ENCODE measurements around the gene RBBP5. TPM values are rescaled to one million over a fixed set of nuclear protein-coding genes. Genes with fewer than 3 reads are reported as not detected.

Gene RBBP5
- total RNA-seq, 2 donors from 2014 or later: 15.0 to 15.1 TPM

- Histone ChIP-seq H3K36me3 (no peaks in the 10 kb centered on the region), H3K4me1 (replicated peaks) (no peaks in the 10 kb centered on the region)
Measured at GRCh38 chr1:205133287-205133686, 11.5 kb upstream of the RBBP5 start.

GRCh38 chr1:205129447-205130029 is 7.8 kb upstream of the RBBP5 start:
- Histone ChIP-seq H3K27me3 (replicated peaks; ENCODE audit: insufficient read depth) (no peaks in the 10 kb centered on the region), H3K9me3 (no peaks in the 10 kb centered on the region), H3K36me3 (no peaks in the 10 kb centered on the region), H3K4me3 (no peak overlapping the region), H3K4me1 (replicated peaks) (no peaks in the 10 kb centered on the region), H3K27ac (no peak overlapping the region)
- intact Hi-C loops (cut with DNase I): no loop called here
- no peak for DNase-seq (ENCODE audit: low spot score)
- 89% methylated on average over 4 of the region's 4 CpGs for WGBS
- TF ChIP-seq POLR2AphosphoS5 (IDR thresholded peaks at IDR 0.05): no peak
- TF ChIP-seq, protein P1, sequence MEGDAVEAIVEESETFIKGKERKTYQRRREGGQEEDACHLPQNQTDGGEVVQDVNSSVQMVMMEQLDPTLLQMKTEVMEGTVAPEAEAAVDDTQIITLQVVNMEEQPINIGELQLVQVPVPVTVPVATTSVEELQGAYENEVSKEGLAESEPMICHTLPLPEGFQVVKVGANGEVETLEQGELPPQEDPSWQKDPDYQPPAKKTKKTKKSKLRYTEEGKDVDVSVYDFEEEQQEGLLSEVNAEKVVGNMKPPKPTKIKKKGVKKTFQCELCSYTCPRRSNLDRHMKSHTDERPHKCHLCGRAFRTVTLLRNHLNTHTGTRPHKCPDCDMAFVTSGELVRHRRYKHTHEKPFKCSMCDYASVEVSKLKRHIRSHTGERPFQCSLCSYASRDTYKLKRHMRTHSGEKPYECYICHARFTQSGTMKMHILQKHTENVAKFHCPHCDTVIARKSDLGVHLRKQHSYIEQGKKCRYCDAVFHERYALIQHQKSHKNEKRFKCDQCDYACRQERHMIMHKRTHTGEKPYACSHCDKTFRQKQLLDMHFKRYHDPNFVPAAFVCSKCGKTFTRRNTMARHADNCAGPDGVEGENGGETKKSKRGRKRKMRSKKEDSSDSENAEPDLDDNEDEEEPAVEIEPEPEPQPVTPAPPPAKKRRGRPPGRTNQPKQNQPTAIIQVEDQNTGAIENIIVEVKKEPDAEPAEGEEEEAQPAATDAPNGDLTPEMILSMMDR (IDR thresholded peaks at IDR 0.05): no peak
- TF ChIP-seq POLR2A (IDR thresholded peaks at IDR 0.05): no peak

More at GRCh38 chr1:205133287-205133686, 11.5 kb upstream of the RBBP5 start:
- Histone ChIP-seq H3K27ac (no peak overlapping the region), H3K9me3 (no peaks in the 10 kb centered on the region), H3K4me3 (no peak overlapping the region), H3K27me3 (replicated peaks; ENCODE audit: insufficient read depth) (no peaks in the 10 kb centered on the region)
- DNase-seq (ENCODE audit: low spot score): no peak
- 57% methylated on average over 1 of the region's 1 CpG for WGBS
- intact Hi-C loops (cut with DNase I): no loop called here
- no peak for TF ChIP-seq POLR2A (IDR thresholded peaks at IDR 0.05)
- TF ChIP-seq, protein P1 (IDR thresholded peaks at IDR 0.05): no peak
- TF ChIP-seq POLR2AphosphoS5 (IDR thresholded peaks at IDR 0.05): no peak

GRCh38 chr1:205128050-205128449 is 6.3 kb upstream of the RBBP5 start:
- no peak for TF ChIP-seq POLR2AphosphoS5 (IDR thresholded peaks at IDR 0.05)
- TF ChIP-seq POLR2A (IDR thresholded peaks at IDR 0.05): no peak
- TF ChIP-seq, protein P1 (IDR thresholded peaks at IDR 0.05): no peak
- Histone ChIP-seq H3K9me3 (no peaks in the 10 kb centered on the region), H3K27me3 (replicated peaks; ENCODE audit: insufficient read depth) (no peaks in the 10 kb centered on the region), H3K4me1 (replicated peaks) (no peaks in the 10 kb centered on the region), H3K36me3 (no peaks in the 10 kb centered on the region), H3K4me3 (no peak overlapping the region), H3K27ac (no peak overlapping the region)
- WGBS: 92% methylated on average over 2 of the region's 2 CpGs
- intact Hi-C loops (cut with DNase I): no loop called here
- no peak for DNase-seq (ENCODE audit: low spot score)

GRCh38 chr1:205127646-205128045 is 5.9 kb upstream of the RBBP5 start:
- H3K27me3 ChIP-seq (replicated peaks; ENCODE audit: insufficient read depth): no peaks in the 10 kb centered on the region
- intact Hi-C loops (cut with DNase I): no loop called here
- H3K27ac ChIP-seq: no peak overlapping the region
- no peaks in the 10 kb centered on the region for H3K9me3 ChIP-seq
- no peaks in the 10 kb centered on the region for H3K4me1 ChIP-seq (replicated peaks)
- no peaks in the 10 kb centered on the region for H3K36me3 ChIP-seq
- 81% methylated on average over 3 of the region's 3 CpGs for WGBS
- H3K4me3 ChIP-seq: no peak overlapping the region
- TF ChIP-seq POLR2A (IDR thresholded peaks at IDR 0.05) (no peak), POLR2AphosphoS5 (IDR thresholded peaks at IDR 0.05) (no peak)
- TF ChIP-seq, protein P1 (IDR thresholded peaks at IDR 0.05): no peak
- no peak for DNase-seq (ENCODE audit: low spot score)

GRCh38 chr1:205124726-205125125 is 2.9 kb upstream of the RBBP5 start:
- intact Hi-C loops (cut with DNase I): loop anchor here (5.0 kb wide), 1 partner anchor 133 kb away; no protein-coding TSS in a partner anchor
- no peak for DNase-seq (ENCODE audit: low spot score)
- H3K4me3 ChIP-seq: no peak overlapping the region
- H3K9me3 ChIP-seq: no peaks in the 10 kb centered on the region
- 69% methylated on average over 7 of the region's 7 CpGs for WGBS
- H3K36me3 ChIP-seq: no peaks in the 10 kb centered on the region
- no peak overlapping the region for H3K27ac ChIP-seq
- H3K27me3 ChIP-seq (replicated peaks; ENCODE audit: insufficient read depth): no peaks in the 10 kb centered on the region
- TF ChIP-seq POLR2AphosphoS5 (IDR thresholded peaks at IDR 0.05) (no peak), POLR2A (IDR thresholded peaks at IDR 0.05) (no peak)
- TF ChIP-seq, protein P1 (IDR thresholded peaks at IDR 0.05): no peak
- peaks cover 7% of the 10 kb centered on the region for H3K4me1 ChIP-seq (replicated peaks)

All from prostate gland (tissue), 2 donors.